ENCODE data around the gene COL4A2. TPM values are rescaled to one million over a fixed set of nuclear protein-coding genes. Genes with fewer than 3 reads are reported as not detected.

Gene COL4A2
- total RNA-seq, 1 donor from 2014 or later, result 60.9 TPM

DNA sequence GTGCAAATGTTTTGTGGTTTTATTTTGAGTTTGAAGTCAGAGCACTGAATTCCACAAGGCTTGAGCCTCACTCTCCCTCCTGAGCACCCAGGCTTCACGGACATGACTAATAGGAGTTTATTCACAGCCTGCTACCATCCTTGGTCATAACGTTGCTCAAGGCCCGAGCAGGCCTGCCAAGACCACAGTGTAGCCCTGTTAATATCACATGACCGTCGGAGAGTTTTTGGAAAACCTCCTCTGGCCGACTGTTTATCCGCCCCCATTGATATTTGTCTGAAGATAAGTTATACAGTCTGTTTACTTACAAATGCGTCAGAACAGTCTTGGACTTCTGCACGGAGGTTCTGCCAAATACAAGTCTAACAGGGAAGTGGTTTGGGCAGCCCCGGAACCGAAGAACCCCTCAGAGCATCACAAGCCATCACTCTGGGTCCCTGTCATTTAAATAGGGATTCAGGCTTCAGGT lies 89.9 kb downstream of the COL4A2 start:
- Mint-ChIP-seq H3K27me3 (ENCODE audit: unreplicated experiment) (no peaks in the 10 kb centered on the region), H3K36me3 (ENCODE audit: unreplicated experiment) (no peaks in the 10 kb centered on the region), H3K27ac (ENCODE audit: unreplicated experiment) (no peak overlapping the region), H3K4me1 (ENCODE audit: low read depth, unreplicated experiment) (peaks cover 9% of the 10 kb centered on the region), H3K9me3 (ENCODE audit: unreplicated experiment) (no peaks in the 10 kb centered on the region), H3K4me3 (ENCODE audit: unreplicated experiment) (no peak overlapping the region)
- TF ChIP-seq, protein P1, sequence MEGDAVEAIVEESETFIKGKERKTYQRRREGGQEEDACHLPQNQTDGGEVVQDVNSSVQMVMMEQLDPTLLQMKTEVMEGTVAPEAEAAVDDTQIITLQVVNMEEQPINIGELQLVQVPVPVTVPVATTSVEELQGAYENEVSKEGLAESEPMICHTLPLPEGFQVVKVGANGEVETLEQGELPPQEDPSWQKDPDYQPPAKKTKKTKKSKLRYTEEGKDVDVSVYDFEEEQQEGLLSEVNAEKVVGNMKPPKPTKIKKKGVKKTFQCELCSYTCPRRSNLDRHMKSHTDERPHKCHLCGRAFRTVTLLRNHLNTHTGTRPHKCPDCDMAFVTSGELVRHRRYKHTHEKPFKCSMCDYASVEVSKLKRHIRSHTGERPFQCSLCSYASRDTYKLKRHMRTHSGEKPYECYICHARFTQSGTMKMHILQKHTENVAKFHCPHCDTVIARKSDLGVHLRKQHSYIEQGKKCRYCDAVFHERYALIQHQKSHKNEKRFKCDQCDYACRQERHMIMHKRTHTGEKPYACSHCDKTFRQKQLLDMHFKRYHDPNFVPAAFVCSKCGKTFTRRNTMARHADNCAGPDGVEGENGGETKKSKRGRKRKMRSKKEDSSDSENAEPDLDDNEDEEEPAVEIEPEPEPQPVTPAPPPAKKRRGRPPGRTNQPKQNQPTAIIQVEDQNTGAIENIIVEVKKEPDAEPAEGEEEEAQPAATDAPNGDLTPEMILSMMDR (IDR thresholded peaks at IDR 0.05; ENCODE audit: partially characterized antibody, unreplicated experiment), result no peak
- no peak for DNase-seq

DNA sequence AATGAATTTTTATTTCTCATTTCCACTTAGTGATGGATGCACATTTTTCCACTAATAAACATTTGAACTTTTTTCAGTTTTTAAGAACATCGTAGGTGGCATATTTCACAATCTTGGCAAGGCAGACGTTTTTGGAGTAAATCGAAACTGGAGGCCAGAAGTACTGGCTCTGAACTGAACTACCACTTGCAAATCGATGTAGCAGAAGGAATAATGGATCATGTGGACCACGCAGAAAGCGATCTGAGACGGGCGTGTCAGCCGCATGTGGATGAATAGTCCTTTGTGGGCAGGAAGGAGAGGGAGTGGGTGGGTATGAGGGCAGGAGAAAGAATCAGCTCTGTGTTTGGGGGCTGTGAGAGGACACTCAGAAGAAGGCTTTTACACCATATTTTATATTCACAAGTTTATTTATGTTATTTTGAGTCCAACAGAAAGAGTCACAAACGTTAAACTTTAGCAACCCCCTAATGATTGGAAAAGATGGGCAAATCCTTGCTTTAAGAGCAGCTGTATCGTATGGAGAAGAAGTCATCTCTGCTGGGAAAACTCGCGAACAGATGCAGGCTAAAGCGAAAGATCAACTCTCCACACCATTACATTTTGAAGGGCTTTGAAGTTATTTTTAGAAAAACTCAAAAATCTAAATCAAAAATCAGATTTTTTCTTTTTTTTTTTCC lies 90.5 kb downstream of the COL4A2 start:
- Mint-ChIP-seq H3K9me3 (ENCODE audit: unreplicated experiment) (no peaks in the 10 kb centered on the region), H3K4me3 (ENCODE audit: unreplicated experiment) (no peak overlapping the region)
- no peak for DNase-seq

DNA sequence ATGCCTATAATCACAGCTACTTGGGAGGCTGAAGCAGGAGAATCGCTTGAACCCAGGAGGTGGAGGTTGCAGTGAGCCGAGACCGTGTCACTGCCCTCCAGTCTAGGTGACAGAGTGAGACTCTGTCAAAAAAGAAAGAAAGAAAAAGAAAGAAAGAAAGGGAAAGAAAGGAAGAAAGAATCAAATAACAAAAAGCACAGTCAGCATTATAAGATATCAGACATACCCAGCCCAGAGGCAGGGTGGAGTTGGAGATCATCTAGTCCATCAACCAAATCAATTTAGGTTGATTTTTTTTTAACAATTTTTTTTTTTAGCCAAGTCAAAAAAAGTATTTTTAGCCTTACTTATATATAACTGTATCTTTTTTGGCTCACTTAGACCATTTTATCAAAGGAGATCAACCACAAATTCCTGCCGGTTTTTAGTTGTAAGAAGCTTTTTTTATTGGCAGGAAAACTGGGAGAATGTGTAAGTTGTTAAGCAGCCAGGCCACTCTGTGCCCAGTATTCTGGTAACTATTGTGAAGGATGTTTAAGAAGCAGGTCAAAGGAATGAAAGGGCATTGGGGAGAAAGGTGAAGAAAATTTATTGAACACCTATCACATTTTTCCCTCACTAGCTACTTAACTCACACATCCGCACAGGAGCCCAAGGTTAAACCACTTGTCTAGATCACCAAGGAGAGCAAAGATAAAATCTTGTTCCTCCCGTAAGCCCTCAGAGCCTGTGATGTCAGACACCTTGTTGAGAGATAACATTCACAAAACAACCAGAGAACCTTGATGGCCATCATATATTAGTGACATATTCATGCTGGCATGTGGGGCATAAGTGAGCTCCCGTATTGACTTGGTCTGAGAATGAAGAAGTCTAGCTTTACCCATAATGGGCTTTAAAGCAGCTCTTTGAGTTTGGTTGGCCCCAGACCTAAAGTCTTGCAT lies 91.8 kb downstream of the COL4A2 start:
- H3K27ac Mint-ChIP-seq (ENCODE audit: unreplicated experiment), result no peak overlapping the region
- H3K27me3 Mint-ChIP-seq (ENCODE audit: unreplicated experiment), result no peaks in the 10 kb centered on the region
- no peaks in the 10 kb centered on the region for H3K36me3 Mint-ChIP-seq (ENCODE audit: unreplicated experiment)
- DNase-seq, result no peak
- H3K4me1 Mint-ChIP-seq (ENCODE audit: low read depth, unreplicated experiment), result peaks cover 5% of the 10 kb centered on the region
- H3K9me3 Mint-ChIP-seq (ENCODE audit: unreplicated experiment), result no peaks in the 10 kb centered on the region
- TF ChIP-seq, protein P1 (IDR thresholded peaks at IDR 0.05; ENCODE audit: partially characterized antibody, unreplicated experiment), result no peak
- no peak overlapping the region for H3K4me3 Mint-ChIP-seq (ENCODE audit: unreplicated experiment)

More for the DNA sequence above, 90.5 kb downstream of the COL4A2 start:
- no peaks in the 10 kb centered on the region for H3K36me3 Mint-ChIP-seq (ENCODE audit: unreplicated experiment)
- TF ChIP-seq, protein P1 (IDR thresholded peaks at IDR 0.05; ENCODE audit: partially characterized antibody, unreplicated experiment), result no peak
- H3K27me3 Mint-ChIP-seq (ENCODE audit: unreplicated experiment), result no peaks in the 10 kb centered on the region
- H3K4me1 Mint-ChIP-seq (ENCODE audit: low read depth, unreplicated experiment), result peaks cover 5% of the 10 kb centered on the region
- no peak overlapping the region for H3K27ac Mint-ChIP-seq (ENCODE audit: unreplicated experiment)

DNA sequence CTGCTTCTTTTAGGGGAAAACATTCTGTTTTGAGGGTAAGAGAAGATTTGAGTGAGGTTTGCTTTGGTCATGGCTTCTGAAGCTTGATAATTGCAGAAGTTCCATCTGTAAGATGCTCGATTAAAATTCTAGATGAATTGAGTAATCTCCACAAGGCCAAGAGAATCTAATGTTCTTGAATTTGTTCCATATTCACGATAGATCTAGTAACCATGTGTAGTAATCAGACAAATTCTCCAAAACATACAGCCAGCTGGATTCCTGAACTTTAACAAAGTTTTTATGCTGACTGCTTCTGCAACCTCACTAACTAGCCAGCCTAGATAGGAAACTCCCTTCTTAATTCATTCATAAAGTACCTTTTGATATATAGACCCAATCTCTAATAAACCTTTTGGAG lies 92.7 kb downstream of the COL4A2 start:
- H3K27me3 Mint-ChIP-seq (ENCODE audit: unreplicated experiment), result peaks cover 3% of the 10 kb centered on the region
- no peak for DNase-seq
- TF ChIP-seq, protein P1 (IDR thresholded peaks at IDR 0.05; ENCODE audit: partially characterized antibody, unreplicated experiment), result no peak
- H3K4me3 Mint-ChIP-seq (ENCODE audit: unreplicated experiment), result no peak overlapping the region
- H3K4me1 Mint-ChIP-seq (ENCODE audit: low read depth, unreplicated experiment), result peaks cover 5% of the 10 kb centered on the region
- H3K36me3 Mint-ChIP-seq (ENCODE audit: unreplicated experiment), result no peaks in the 10 kb centered on the region
- peaks cover 2% of the 10 kb centered on the region for H3K9me3 Mint-ChIP-seq (ENCODE audit: unreplicated experiment)
- no peak overlapping the region for H3K27ac Mint-ChIP-seq (ENCODE audit: unreplicated experiment)
